ENCODE measurements around the gene GNG7.

DNA sequence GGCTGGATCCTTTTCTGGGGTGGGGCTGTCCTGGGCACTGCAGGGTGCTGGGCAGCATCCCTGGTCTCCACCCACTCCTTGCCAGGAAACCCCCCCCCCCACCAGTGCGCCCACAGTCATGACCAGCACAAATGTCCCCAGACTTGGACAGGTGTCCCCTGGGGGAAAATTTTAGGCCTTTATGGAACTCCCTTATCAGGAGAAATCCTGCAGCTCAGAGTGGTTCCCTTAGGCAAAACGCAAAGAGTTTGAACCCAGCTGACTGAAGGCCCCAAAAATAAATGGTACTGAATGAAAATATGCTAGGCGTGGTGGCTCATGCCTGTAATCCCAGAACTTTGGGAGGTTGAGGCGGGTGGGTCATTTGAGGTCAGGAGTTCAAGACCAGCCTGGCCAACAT, 174.8 kb downstream of the GNG7 start:
- TF ChIP-seq POLR2AphosphoS5 (IDR thresholded peaks at IDR 0.05; ENCODE audit: low read depth, low read length) (no peak), PAX5 (IDR thresholded peaks at IDR 0.05; ENCODE audit: insufficient read depth, low read length, severe bottlenecking) (no peak), POLR2A (IDR thresholded peaks at IDR 0.05; ENCODE audit: low read depth, low read length) (no peak)

Data from GM12891 (cell line).